ENCODE results near the gene RBPJL. TPM values are rescaled to one million over a fixed set of nuclear protein-coding genes. Genes with fewer than 3 reads are reported as not detected.

RBPJL gene
- total RNA-seq, 1 donor from 2014 or later, result not detected

GRCh38 chr20:45275338-45275737 lies 31.3 kb upstream of the RBPJL start:
- DNase-seq (ENCODE audit: low read depth) (no peak), FAIRE-seq (no peak)
- TF ChIP-seq CTCF (IDR thresholded peaks at IDR 0.05; ENCODE audit: insufficient read depth, low read length, severe bottlenecking), result no peak
- no peaks in the 10 kb centered on the region for H3K36me3 ChIP-seq (ENCODE audit: control insufficient read depth, insufficient read depth, low read length)
- H3K4me3 ChIP-seq (ENCODE audit: low read depth, low read length), result no peak overlapping the region
- H3K27me3 ChIP-seq (ENCODE audit: control insufficient read depth, insufficient read depth, low read length), result no peaks in the 10 kb centered on the region

GRCh38 chr20:45279992-45280391 lies 26.6 kb upstream of the RBPJL start:
- FAIRE-seq, result no peak
- no peaks in the 10 kb centered on the region for H3K27me3 ChIP-seq (ENCODE audit: control insufficient read depth, insufficient read depth, low read length)
- DNase-seq (ENCODE audit: low read depth), result peak; percentile 81
- H3K36me3 ChIP-seq (ENCODE audit: control insufficient read depth, insufficient read depth, low read length), result no peaks in the 10 kb centered on the region
- no peak overlapping the region for H3K4me3 ChIP-seq (ENCODE audit: low read depth, low read length)
- no peak for TF ChIP-seq CTCF (IDR thresholded peaks at IDR 0.05; ENCODE audit: insufficient read depth, low read length, severe bottlenecking)

- Histone ChIP-seq H3K4me3 (ENCODE audit: low read depth, low read length) (no peak overlapping the region), H3K27me3 (ENCODE audit: control insufficient read depth, insufficient read depth, low read length) (no peaks in the 10 kb centered on the region), H3K36me3 (ENCODE audit: control insufficient read depth, insufficient read depth, low read length) (no peaks in the 10 kb centered on the region)
- no peak for DNase-seq (ENCODE audit: low read depth)
- TF ChIP-seq CTCF (IDR thresholded peaks at IDR 0.05; ENCODE audit: insufficient read depth, low read length, severe bottlenecking), result no peak
- FAIRE-seq, result no peak
Measured at GRCh38 chr20:45282700-45283550, 23.7 kb upstream of the RBPJL start.

GRCh38 chr20:45283551-45284057 lies 23.0 kb upstream of the RBPJL start:
- FAIRE-seq (no peak), DNase-seq (ENCODE audit: low read depth) (peak; percentile 75)
- H3K27me3 ChIP-seq (ENCODE audit: control insufficient read depth, insufficient read depth, low read length), result no peaks in the 10 kb centered on the region
- H3K4me3 ChIP-seq (ENCODE audit: low read depth, low read length), result no peak overlapping the region
- no peak for TF ChIP-seq CTCF (IDR thresholded peaks at IDR 0.05; ENCODE audit: insufficient read depth, low read length, severe bottlenecking)
- H3K36me3 ChIP-seq (ENCODE audit: control insufficient read depth, insufficient read depth, low read length), result no peaks in the 10 kb centered on the region

- TF ChIP-seq CTCF (IDR thresholded peaks at IDR 0.05; ENCODE audit: insufficient read depth, low read length, severe bottlenecking), result no peak
- Histone ChIP-seq H3K36me3 (ENCODE audit: control insufficient read depth, insufficient read depth, low read length) (no peaks in the 10 kb centered on the region), H3K4me3 (ENCODE audit: low read depth, low read length) (no peak overlapping the region), H3K27me3 (ENCODE audit: control insufficient read depth, insufficient read depth, low read length) (peaks cover 5% of the 10 kb centered on the region)
- no peak for DNase-seq (ENCODE audit: low read depth)
- no peak for FAIRE-seq
Measured at GRCh38 chr20:45288376-45288775, 18.3 kb upstream of the RBPJL start.
